Pulmonary artery endothelial cell (primary cell): Measurements from ENCODE around the gene TP53BP1. TPM values are rescaled to one million over a fixed set of nuclear protein-coding genes. Genes with fewer than 3 reads are reported as not detected.
"Not testable (repeated sequence)": the region's sequence is repeated elsewhere in the genome, so short reads cannot be mapped to it uniquely, and the experiment has no call there.

ENCODE experiments used
- DNase-seq: peaks from one replicate; pipeline ENCODE4 v3.0.0-alpha.2; 2011; ENCODE audit warnings: low read depth, low spot score
- total RNA-seq: library from RNA; depleted of rRNA; stranded (reverse); fragments of >200 nt; gene quantifications from 2 replicates; pipeline ENCODE4 v1.2.3, GENCODE V29; 2014

TP53BP1 gene
- total RNA-seq, 1 donor from 2014 or later: 54.2 TPM

- DNase-seq: no peak
These were observed 72.1 kb downstream of the TP53BP1 start for GRCh38 chr15:43420876-43421275.

GRCh38 chr15:43420435-43420834 lies 72.5 kb downstream of the TP53BP1 start:
- no peak for DNase-seq

- no peak for DNase-seq
These were observed 78.8 kb downstream of the TP53BP1 start for GRCh38 chr15:43414196-43414595.

GRCh38 chr15:43412096-43412495 lies 80.9 kb downstream of the TP53BP1 start:
- DNase-seq: no peak

GRCh38 chr15:43410572-43411214 lies 82.3 kb downstream of the TP53BP1 start:
- no peak for DNase-seq

GRCh38 chr15:43408789-43409188 lies 84.2 kb downstream of the TP53BP1 start:
- DNase-seq: no peak

- DNase-seq: no peak
These were observed 86.1 kb downstream of the TP53BP1 start for GRCh38 chr15:43406808-43407207.

- no peak for DNase-seq
These were observed 86.8 kb downstream of the TP53BP1 start for GRCh38 chr15:43406189-43406588.

GRCh38 chr15:43404130-43404529 lies 88.8 kb downstream of the TP53BP1 start:
- DNase-seq: no peak

GRCh38 chr15:43403616-43404015 lies 89.3 kb downstream of the TP53BP1 start:
- no peak for DNase-seq

- DNase-seq: no peak
These were observed 90.7 kb downstream of the TP53BP1 start for GRCh38 chr15:43402255-43402654.

- not testable (repeated sequence) for DNase-seq
These were observed 99.4 kb downstream of the TP53BP1 start for GRCh38 chr15:43393592-43393991.

- DNase-seq: no peak
These were observed 102.2 kb downstream of the TP53BP1 start for GRCh38 chr15:43390723-43391122.

- DNase-seq: no peak
These were observed 109.9 kb downstream of the TP53BP1 start for GRCh38 chr15:43383070-43383469.

- no peak for DNase-seq
These were observed 110.6 kb downstream of the TP53BP1 start for GRCh38 chr15:43382310-43382709.

GRCh38 chr15:43378601-43379000 lies 114.4 kb downstream of the TP53BP1 start:
- no peak for DNase-seq

GRCh38 chr15:43376017-43376705 lies 116.8 kb downstream of the TP53BP1 start:
- DNase-seq: no peak

GRCh38 chr15:43370975-43371974 lies 121.7 kb downstream of the TP53BP1 start, which contains the start of the genes TUBGCP4 and ZSCAN29:
Gene TUBGCP4 (plus strand): TSS chr15:43371101. CDS start chr15:43371355, 254 bp downstream.
Gene ZSCAN29 (minus strand): TSS chr15:43371043. CDS start chr15:43369913, 1,130 bp downstream.
- no peak for DNase-seq

GRCh38 chr15:43370310-43370974 lies 122.5 kb downstream of the TP53BP1 start:
- DNase-seq: no peak

- DNase-seq: no peak
These were observed 131.5 kb downstream of the TP53BP1 start for GRCh38 chr15:43361313-43361903.

GRCh38 chr15:43360821-43361220 lies 132.1 kb downstream of the TP53BP1 start:
- no peak for DNase-seq
